MM.1S (cell line): ENCODE measurements around the gene CRNKL1.

Experiments used
- DNase-seq: peaks from one replicate; pipeline ENCODE4 v3.0.0-alpha.2; 2015
- H2AFZ ChIP-seq: fragments of 300-600 bp; sonication (generic); 2 replicates; pipeline ENCODE4 v1.6.0; 2016; ENCODE audit warnings: antibody characterized with exemption, low read length
- H3F3A ChIP-seq: fragments of 300-600 bp; sonication (generic); 2 replicates; pipeline ENCODE4 v1.6.1; 2016; ENCODE audit warnings: mild to moderate bottlenecking, antibody characterized with exemption, low read length, moderate library complexity, mixed read lengths; ENCODE audit not compliant: insufficient read depth
- H3K27ac ChIP-seq: fragments of 300-600 bp; sonication (generic); 2 replicates; pipeline ENCODE4 v1.5.1; 2016; ENCODE audit warnings: mild to moderate bottlenecking, low read length
- H3K27me3 ChIP-seq: fragments of 300-600 bp; sonication (generic); replicated peaks from 2 replicates; pipeline ENCODE4 v1.6.0; 2016; ENCODE audit warnings: low read length; ENCODE audit not compliant: insufficient read depth
- H3K36me3 ChIP-seq: fragments of 300-600 bp; sonication (generic); replicated peaks from 2 replicates; pipeline ENCODE4 v1.6.1; 2016; ENCODE audit warnings: mild to moderate bottlenecking, low read length, mixed read lengths; ENCODE audit not compliant: insufficient read depth
- H3K4me1 ChIP-seq: fragments of 300-600 bp; sonication (generic); 2 replicates; pipeline ENCODE4 v1.6.1; 2016; ENCODE audit warnings: low read length, mixed read lengths
- H3K4me2 ChIP-seq: fragments of 300-600 bp; sonication (generic); 2 replicates; pipeline ENCODE4 v1.6.0; 2016; ENCODE audit warnings: low read depth, low read length
- H3K4me3 ChIP-seq: fragments of 300-600 bp; sonication (generic); 2 replicates; pipeline ENCODE4 v1.5.1; 2016; ENCODE audit warnings: low read length, mixed read lengths
- H3K79me2 ChIP-seq: fragments of 300-600 bp; sonication (generic); 2 replicates; pipeline ENCODE4 v1.6.1; 2016; ENCODE audit warnings: mixed run types, low read length, mixed read lengths
- H3K9ac ChIP-seq: fragments of 300-600 bp; sonication (generic); 2 replicates; pipeline ENCODE4 v1.6.1; 2016; ENCODE audit warnings: low read length, mixed read lengths
- H3K9me2 ChIP-seq: fragments of 300-600 bp; sonication (generic); replicated peaks from 2 replicates; pipeline ENCODE4 v1.6.1; 2016; ENCODE audit warnings: mild to moderate bottlenecking, low read length, mixed read lengths; ENCODE audit not compliant: insufficient read depth
- H3K9me3 ChIP-seq: fragments of 300-600 bp; sonication (generic); replicated peaks from 2 replicates; pipeline ENCODE4 v1.6.1; 2016; ENCODE audit warnings: mild to moderate bottlenecking, low read length, mixed read lengths; ENCODE audit not compliant: insufficient read depth
- H4K20me1 ChIP-seq: fragments of 300-600 bp; sonication (generic); 2 replicates; pipeline ENCODE4 v1.6.1; 2016; ENCODE audit warnings: mild to moderate bottlenecking, low read length, moderate library complexity, mixed read lengths; ENCODE audit not compliant: insufficient read depth
- EZH2 ChIP-seq: fragments of 300-600 bp; sonication (generic); optimal IDR thresholded peaks from 2 replicates; pipeline ENCODE3; 2017; ENCODE audit warnings: low read depth, mild to moderate bottlenecking, antibody characterized with exemption, low read length, mixed read lengths
- EZH2phosphoT487 ChIP-seq: fragments of 300-600 bp; sonication (generic); IDR thresholded peaks from 2 replicates; pipeline ENCODE4 v1.6.1; 2018; ENCODE audit warnings: antibody characterized with exemption, low read length
- TF ChIP-seq, protein P1 (sequence below): fragments of 300-600 bp; sonication (generic); IDR thresholded peaks from 2 replicates; pipeline ENCODE4 v1.5.1; 2016; ENCODE audit warnings: antibody characterized with exemption, low read length, mixed read lengths

The CRNKL1 gene

DNA sequence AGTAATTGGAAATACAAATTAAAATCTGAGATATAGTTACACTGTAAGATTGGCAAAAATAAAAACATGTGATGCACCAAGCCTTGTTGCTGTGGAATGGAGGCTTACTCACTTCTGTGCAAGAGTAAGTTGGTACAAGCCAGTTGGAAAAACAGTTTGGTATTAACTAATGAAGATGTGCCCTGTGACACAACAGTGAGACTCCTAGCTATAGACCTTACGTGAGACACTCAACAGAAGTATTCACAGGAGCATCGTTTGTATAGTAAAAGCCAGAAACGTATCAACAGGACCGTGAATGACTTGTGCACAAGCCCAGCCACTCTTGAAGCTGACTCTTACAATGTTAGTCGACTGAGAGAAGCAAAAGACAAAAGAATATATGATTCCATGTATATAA lies 20.5 kb downstream of the CRNKL1 start:
- no peaks in the 10 kb centered on the region for H3K4me1 ChIP-seq
- TF ChIP-seq, protein P1, sequence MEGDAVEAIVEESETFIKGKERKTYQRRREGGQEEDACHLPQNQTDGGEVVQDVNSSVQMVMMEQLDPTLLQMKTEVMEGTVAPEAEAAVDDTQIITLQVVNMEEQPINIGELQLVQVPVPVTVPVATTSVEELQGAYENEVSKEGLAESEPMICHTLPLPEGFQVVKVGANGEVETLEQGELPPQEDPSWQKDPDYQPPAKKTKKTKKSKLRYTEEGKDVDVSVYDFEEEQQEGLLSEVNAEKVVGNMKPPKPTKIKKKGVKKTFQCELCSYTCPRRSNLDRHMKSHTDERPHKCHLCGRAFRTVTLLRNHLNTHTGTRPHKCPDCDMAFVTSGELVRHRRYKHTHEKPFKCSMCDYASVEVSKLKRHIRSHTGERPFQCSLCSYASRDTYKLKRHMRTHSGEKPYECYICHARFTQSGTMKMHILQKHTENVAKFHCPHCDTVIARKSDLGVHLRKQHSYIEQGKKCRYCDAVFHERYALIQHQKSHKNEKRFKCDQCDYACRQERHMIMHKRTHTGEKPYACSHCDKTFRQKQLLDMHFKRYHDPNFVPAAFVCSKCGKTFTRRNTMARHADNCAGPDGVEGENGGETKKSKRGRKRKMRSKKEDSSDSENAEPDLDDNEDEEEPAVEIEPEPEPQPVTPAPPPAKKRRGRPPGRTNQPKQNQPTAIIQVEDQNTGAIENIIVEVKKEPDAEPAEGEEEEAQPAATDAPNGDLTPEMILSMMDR = no peak
- no peak for TF ChIP-seq EZH2phosphoT487
- TF ChIP-seq EZH2 = no peak
- no peaks in the 10 kb centered on the region for H3K27me3 ChIP-seq
- H3K9ac ChIP-seq = no peak overlapping the region
- H2AFZ ChIP-seq = no peak overlapping the region
- H3K27ac ChIP-seq = no peak overlapping the region
- peaks cover 35% of the 10 kb centered on the region for H3K79me2 ChIP-seq
- DNase-seq = no peak
- H3K36me3 ChIP-seq = no peaks in the 10 kb centered on the region; the same call in none of the 2 replicates
- H3K9me2 ChIP-seq = no peaks in the 10 kb centered on the region
- no peaks in the 10 kb centered on the region for H3K9me3 ChIP-seq
- no peak overlapping the region for H3K4me2 ChIP-seq
- no peaks in the 10 kb centered on the region; the same call in 1 of the 2 replicates for H4K20me1 ChIP-seq
- H3K4me3 ChIP-seq = no peak overlapping the region
- no peaks in the 10 kb centered on the region for H3F3A ChIP-seq

DNA sequence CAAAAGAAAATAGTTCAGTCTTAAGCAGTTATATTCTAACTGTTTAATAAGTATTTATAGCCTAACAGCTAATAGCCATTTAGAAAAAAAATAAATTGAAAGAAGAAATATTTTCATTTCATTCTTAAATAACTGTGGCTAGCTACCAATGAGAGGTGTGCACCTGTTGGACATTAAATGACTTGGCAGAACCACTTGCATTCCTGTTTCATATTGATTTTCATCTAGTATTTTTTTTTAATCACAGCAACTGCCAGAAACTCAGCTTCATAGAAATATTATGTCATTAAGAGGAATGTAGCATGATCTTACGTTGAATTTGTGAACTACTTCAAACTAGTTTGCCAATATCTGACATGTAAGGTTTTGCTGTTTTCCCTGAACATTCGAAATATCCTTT lies 25.0 kb downstream of the CRNKL1 start:
- TF ChIP-seq, protein P1 = no peak
- TF ChIP-seq EZH2 (no peak), EZH2phosphoT487 (no peak)
- Histone ChIP-seq H3K79me2 (peaks cover 69% of the 10 kb centered on the region), H3K27me3 (no peaks in the 10 kb centered on the region), H3K4me1 (peaks cover 11% of the 10 kb centered on the region), H3K4me2 (no peak overlapping the region), H3K36me3 (no peaks in the 10 kb centered on the region; the same call in 1 of the 2 replicates), H4K20me1 (no peaks in the 10 kb centered on the region; the same call in 1 of the 2 replicates), H3K4me3 (no peak overlapping the region), H2AFZ (no peak overlapping the region), H3K27ac (no peak overlapping the region), H3K9me2 (no peaks in the 10 kb centered on the region), H3K9ac (no peak overlapping the region), H3F3A (peaks cover 7% of the 10 kb centered on the region), H3K9me3 (no peaks in the 10 kb centered on the region)
- DNase-seq = no peak

DNA sequence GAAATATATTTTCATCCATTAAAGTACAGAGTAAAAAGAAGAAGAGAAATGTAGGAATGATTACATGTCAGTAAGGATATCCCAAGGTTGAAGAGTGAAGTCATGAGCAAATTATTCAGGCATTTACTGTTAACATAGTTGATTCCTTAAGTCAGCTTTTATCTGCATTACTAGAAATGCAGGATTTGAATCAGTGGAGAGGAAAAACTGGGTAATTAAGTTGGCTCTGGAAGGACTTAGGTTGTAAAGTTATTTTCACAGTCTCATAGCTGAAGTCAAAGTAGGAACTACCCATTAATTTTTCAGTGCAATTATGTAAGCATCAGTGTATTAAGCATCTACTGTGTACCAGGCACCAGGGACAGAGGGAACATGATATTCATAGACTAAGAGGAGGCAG lies 27.3 kb downstream of the CRNKL1 start:
- Histone ChIP-seq H3K27me3 (no peaks in the 10 kb centered on the region), H3K9ac (no peak overlapping the region), H3K9me2 (no peaks in the 10 kb centered on the region), H4K20me1 (0 out of 2 replicates have a peak, but pooled peaks cover 5% of the 10 kb centered on the region), H3K79me2 (peaks cover 87% of the 10 kb centered on the region), H3K36me3 (no peaks in the 10 kb centered on the region; the same call in 1 of the 2 replicates), H3K4me2 (no peak overlapping the region), H3K4me3 (no peak overlapping the region), H3K4me1 (peaks cover 31% of the 10 kb centered on the region), H3F3A (peaks cover 21% of the 10 kb centered on the region), H3K27ac (no peak overlapping the region), H3K9me3 (no peaks in the 10 kb centered on the region), H2AFZ (no peak overlapping the region)
- TF ChIP-seq EZH2 (no peak), EZH2phosphoT487 (no peak)
- TF ChIP-seq, protein P1 = no peak
- DNase-seq = no peak
